GM18502 (cell line): ENCODE results near the gene NCKAP5.
A peak's percentile ranks its signal among the peaks of the same experiment; 100 is the strongest.

Experiments
- ATAC-seq: cut with Tn5 transposase; IDR thresholded peaks from one replicate; pipeline ENCODE4 v1.9.1; 2021; ENCODE audit warnings: mild to moderate bottlenecking; ENCODE audit not compliant: unreplicated experiment, poor library complexity

Gene NCKAP5

GRCh38 chr2:133568172-133568571 is at the start of gene NCKAP5:
TSS of gene NCKAP5 (minus strand) at chr2:133568463. CDS start at chr2:133517526, 50,937 bp downstream.
- no peak for ATAC-seq

GRCh38 chr2:133609664-133610063 is 41.4 kb upstream of the NCKAP5 start:
- ATAC-seq, result no peak

- no peak for ATAC-seq
Measured at GRCh38 chr2:133608291-133608690, 40.0 kb upstream of the NCKAP5 start.

- ATAC-seq, result no peak
Measured at GRCh38 chr2:133607679-133608078, 39.4 kb upstream of the NCKAP5 start.

- no peak for ATAC-seq
Measured at GRCh38 chr2:133606616-133607015, 38.4 kb upstream of the NCKAP5 start.

- ATAC-seq, result no peak
Measured at GRCh38 chr2:133605766-133606137, 37.5 kb upstream of the NCKAP5 start.

- ATAC-seq, result peak; percentile 48
Measured at GRCh38 chr2:133605011-133605765, 36.9 kb upstream of the NCKAP5 start.

- ATAC-seq, result no peak
Measured at GRCh38 chr2:133603109-133603508, 34.8 kb upstream of the NCKAP5 start.

- no peak for ATAC-seq
Measured at GRCh38 chr2:133602538-133602937, 34.3 kb upstream of the NCKAP5 start.

GRCh38 chr2:133600266-133600928 is 32.1 kb upstream of the NCKAP5 start:
- no peak for ATAC-seq

- no peak for ATAC-seq
Measured at GRCh38 chr2:133599811-133600210, 31.5 kb upstream of the NCKAP5 start.

- no peak for ATAC-seq
Measured at GRCh38 chr2:133599211-133599803, 31.0 kb upstream of the NCKAP5 start.

GRCh38 chr2:133598769-133599168 is 30.5 kb upstream of the NCKAP5 start:
- ATAC-seq, result no peak

- ATAC-seq, result no peak
Measured at GRCh38 chr2:133596701-133597393, 28.6 kb upstream of the NCKAP5 start.

GRCh38 chr2:133591164-133591563 is 22.9 kb upstream of the NCKAP5 start:
- ATAC-seq, result no peak

- no peak for ATAC-seq
Measured at GRCh38 chr2:133589456-133589855, 21.2 kb upstream of the NCKAP5 start.

GRCh38 chr2:133588144-133588543 is 19.9 kb upstream of the NCKAP5 start:
- ATAC-seq, result no peak

- ATAC-seq, result no peak
Measured at GRCh38 chr2:133586978-133587377, 18.7 kb upstream of the NCKAP5 start.

GRCh38 chr2:133581010-133581760 is 12.9 kb upstream of the NCKAP5 start:
- ATAC-seq, result no peak

GRCh38 chr2:133579274-133579673 is 11.0 kb upstream of the NCKAP5 start:
- no peak for ATAC-seq
